Measurements from ENCODE around the gene PEG3. TPM values are rescaled to one million over a fixed set of nuclear protein-coding genes. Genes with fewer than 3 reads are reported as not detected.
A peak's percentile ranks its signal among the peaks of the same experiment; 100 is the strongest.

Gene PEG3
- total and polyA plus RNA-seq, 8 donors, result 0.72 to 38.2 (median 2.0) TPM

DNA sequence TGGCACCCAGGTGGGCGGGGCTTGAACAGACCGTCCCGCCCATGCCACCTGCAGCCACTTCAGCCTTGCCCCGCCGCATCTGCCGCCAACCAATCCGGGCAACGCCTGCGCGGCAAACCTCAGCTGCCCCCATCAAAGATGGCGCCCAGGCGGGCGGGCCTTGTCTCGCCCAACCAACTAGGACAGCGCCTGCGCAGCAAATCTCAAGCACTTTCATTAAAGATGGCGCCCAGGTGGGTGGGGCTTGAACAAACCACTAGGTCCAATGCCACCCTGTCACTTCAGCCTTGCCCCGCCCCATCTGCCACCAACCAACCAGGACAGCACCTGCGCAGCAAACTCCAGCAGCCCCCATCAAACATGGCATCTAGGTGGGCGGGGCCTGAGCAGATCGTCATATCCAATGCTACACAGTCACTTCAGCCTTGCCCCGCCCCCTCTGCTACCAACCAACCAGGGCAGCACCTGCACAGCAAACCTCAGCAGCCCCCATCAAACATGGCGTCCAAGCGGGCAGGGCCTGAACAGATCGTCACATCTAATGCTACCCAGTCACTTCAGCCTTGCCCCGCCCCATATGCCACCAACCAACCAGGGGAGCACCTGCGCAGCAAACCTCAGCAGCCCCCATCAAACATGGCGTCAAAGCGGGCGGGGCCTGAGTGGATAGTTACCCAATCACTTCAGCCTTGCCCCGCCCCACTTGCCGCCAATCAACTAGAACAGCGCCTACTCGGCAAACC is 1.4 kb downstream of the PEG3 start:
- H3K27ac ChIP-seq, result peak overlapping the region in 4 of 5 donors; percentile 71 to 85 (median 79)
- H3K9me3 ChIP-seq, result peaks cover 4 to 68% (median 39%) of the 10 kb centered on the region in 4 donors
- TF ChIP-seq EP300 (IDR thresholded peaks at IDR 0.05) (no peak), POLR2A (IDR thresholded peaks at IDR 0.05) (no peak), POLR2AphosphoS5 (IDR thresholded peaks at IDR 0.05) (peak in 1 of 3 donors; percentile 33)
- TF ChIP-seq, protein P1, sequence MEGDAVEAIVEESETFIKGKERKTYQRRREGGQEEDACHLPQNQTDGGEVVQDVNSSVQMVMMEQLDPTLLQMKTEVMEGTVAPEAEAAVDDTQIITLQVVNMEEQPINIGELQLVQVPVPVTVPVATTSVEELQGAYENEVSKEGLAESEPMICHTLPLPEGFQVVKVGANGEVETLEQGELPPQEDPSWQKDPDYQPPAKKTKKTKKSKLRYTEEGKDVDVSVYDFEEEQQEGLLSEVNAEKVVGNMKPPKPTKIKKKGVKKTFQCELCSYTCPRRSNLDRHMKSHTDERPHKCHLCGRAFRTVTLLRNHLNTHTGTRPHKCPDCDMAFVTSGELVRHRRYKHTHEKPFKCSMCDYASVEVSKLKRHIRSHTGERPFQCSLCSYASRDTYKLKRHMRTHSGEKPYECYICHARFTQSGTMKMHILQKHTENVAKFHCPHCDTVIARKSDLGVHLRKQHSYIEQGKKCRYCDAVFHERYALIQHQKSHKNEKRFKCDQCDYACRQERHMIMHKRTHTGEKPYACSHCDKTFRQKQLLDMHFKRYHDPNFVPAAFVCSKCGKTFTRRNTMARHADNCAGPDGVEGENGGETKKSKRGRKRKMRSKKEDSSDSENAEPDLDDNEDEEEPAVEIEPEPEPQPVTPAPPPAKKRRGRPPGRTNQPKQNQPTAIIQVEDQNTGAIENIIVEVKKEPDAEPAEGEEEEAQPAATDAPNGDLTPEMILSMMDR (IDR thresholded peaks at IDR 0.05), result no peak
- WGBS, 5 donors, result 41 to 52% (median 47%) methylated on average over 29 to 34 of the region's 34 CpGs
- H3K36me3 ChIP-seq, result no peaks in the 10 kb centered on the region
- peaks cover 0 to 31% (median 9%) of the 10 kb centered on the region in 3 donors for H3K27me3 ChIP-seq
- H3K4me1 ChIP-seq, result no peaks in the 10 kb centered on the region
- intact Hi-C loops (cut with DNase I; ENCODE audit: low total_unique reads), result no loop called here
- peak; percentile 69 to 99 for DNase-seq
- H3K4me3 ChIP-seq, result peak overlapping the region; percentile 35 to 50 (median 40)

- peaks cover 4 to 70% (median 42%) of the 10 kb centered on the region in 4 donors for H3K9me3 ChIP-seq
- H3K36me3 ChIP-seq, result peaks cover 0 to 4% (median 1%) of the 10 kb centered on the region in 4 donors
- intact Hi-C loops (cut with DNase I; ENCODE audit: low total_unique reads), result no loop called here
- H3K27me3 ChIP-seq, result peaks cover 0 to 31% (median 9%) of the 10 kb centered on the region in 3 donors
- H3K4me1 ChIP-seq, result no peaks in the 10 kb centered on the region
- no peak for TF ChIP-seq EP300 (IDR thresholded peaks at IDR 0.05)
- no peak for TF ChIP-seq POLR2A (IDR thresholded peaks at IDR 0.05)
- TF ChIP-seq POLR2AphosphoS5 (IDR thresholded peaks at IDR 0.05), result peak in 1 of 3 donors; percentile 15
- TF ChIP-seq, protein P1 (IDR thresholded peaks at IDR 0.05), result peak in 1 of 7 experiments; percentile 17
- 37 to 56% (median 42%) methylated on average over 18 to 44 of the region's 44 CpGs for WGBS, 5 donors
- H3K27ac ChIP-seq, result peak overlapping the region; percentile 71 to 85 (median 78)
- H3K4me3 ChIP-seq, result peak overlapping the region; percentile 35 to 49 (median 40)
- peak in 1 of 2 donors; percentile 92 for DNase-seq
Measured at GRCh38 chr19:56838024-56838908, 2.3 kb downstream of the PEG3 start.

GRCh38 chr19:56837492-56838023 is 3.0 kb downstream of the PEG3 start:
- H3K4me1 ChIP-seq, result no peaks in the 10 kb centered on the region
- intact Hi-C loops (cut with DNase I; ENCODE audit: low total_unique reads), result no loop called here
- peaks cover 0 to 31% (median 9%) of the 10 kb centered on the region in 3 donors for H3K27me3 ChIP-seq
- H3K27ac ChIP-seq, result peak overlapping the region in 4 of 5 donors; percentile 71 to 85 (median 79)
- DNase-seq, result peak; percentile 31 to 94
- TF ChIP-seq, protein P1 (IDR thresholded peaks at IDR 0.05), result peak in 3 of 7 experiments; percentile 6 to 32 (median 30)
- TF ChIP-seq POLR2AphosphoS5 (IDR thresholded peaks at IDR 0.05), result no peak
- H3K4me3 ChIP-seq, result peak overlapping the region; percentile 29 to 49 (median 38)
- 32 to 51% (median 38%) methylated on average over 21 to 25 of the region's 25 CpGs for WGBS, 5 donors
- H3K36me3 ChIP-seq, result peaks cover 0 to 10% (median 3%) of the 10 kb centered on the region in 4 donors
- H3K9me3 ChIP-seq, result peaks cover 4 to 71% (median 42%) of the 10 kb centered on the region in 4 donors

- Histone ChIP-seq H3K9me3 (peaks cover 4 to 71% (median 42%) of the 10 kb centered on the region in 4 donors), H3K4me3 (peak overlapping the region in 2 of 4 donors; percentile 41 to 49), H3K27ac (peak overlapping the region in 1 of 5 donors; percentile 80), H3K27me3 (peaks cover 0 to 31% (median 9%) of the 10 kb centered on the region in 3 donors), H3K4me1 (peaks cover 0 to under 1% (median 0%) of the 10 kb centered on the region in 4 donors), H3K36me3 (peaks cover 0 to 12% (median 3%) of the 10 kb centered on the region in 4 donors)
- peak in 1 of 2 donors; percentile 72 for DNase-seq
- intact Hi-C loops (cut with DNase I; ENCODE audit: low total_unique reads), result no loop called here
- TF ChIP-seq, protein P1 (IDR thresholded peaks at IDR 0.05), result no peak
- 29 to 52% (median 35%) methylated on average over 6 of the region's 6 CpGs for WGBS, 5 donors
Measured at GRCh38 chr19:56837004-56837403, 3.5 kb downstream of the PEG3 start.

Measured in stomach (tissue), 9 donors.